SK-N-MC (cell line): ENCODE measurements around the gene LITAF.

Experiments
- EZH2 ChIP-seq: fragments of 200-600 bp; sonication (generic); IDR thresholded peaks from one replicate; pipeline ENCODE4 v1.6.1; 2017; ENCODE audit warnings: antibody characterized with exemption
- FOXP2 ChIP-seq: optimal IDR thresholded peaks from 2 replicates; pipeline ENCODE3; 2011; ENCODE audit warnings: mild to moderate bottlenecking, moderate library complexity; ENCODE audit not compliant: insufficient read depth; ENCODE audit errors: extremely low read length, control extremely low read depth
- POLR2AphosphoS5 ChIP-seq: IDR thresholded peaks from 2 replicates; pipeline ENCODE4 v1.6.1; 2012; ENCODE audit warnings: mild to moderate bottlenecking, low read depth, low read length, borderline replicate concordance

- TF ChIP-seq EZH2, result no peak
- no peak for TF ChIP-seq POLR2AphosphoS5
- TF ChIP-seq FOXP2, result no peak
These were observed 22.9 kb upstream of the LITAF start for GRCh38 chr16:11609474-11610120.
